NCI-H146 treated with DMSO at 0.1 percent for 48 hours (cell line): ENCODE data around the gene ZNF219.

Experiments
- DNase-seq: peaks from one replicate; lab custom pipeline; 2025; ENCODE audit not compliant: unreplicated experiment; lab: John Stamatoyannopoulos, UW

ZNF219 gene

GRCh38 chr14:21088687-21089086, 9.8 kb downstream of the ZNF219 start:
- no peak for DNase-seq

- peak; percentile 41 for DNase-seq
These were observed 11.0 kb downstream of the ZNF219 start for GRCh38 chr14:21087294-21088091.

- DNase-seq = no peak
These were observed 11.6 kb downstream of the ZNF219 start for GRCh38 chr14:21086908-21087293.

GRCh38 chr14:21084998-21085853, 13.2 kb downstream of the ZNF219 start:
- DNase-seq = no peak

- no peak for DNase-seq
These were observed 14.1 kb downstream of the ZNF219 start for GRCh38 chr14:21084396-21084795.

- no peak for DNase-seq
These were observed 14.7 kb downstream of the ZNF219 start for GRCh38 chr14:21083565-21084325.

GRCh38 chr14:21081521-21082142, 16.8 kb downstream of the ZNF219 start:
- no peak for DNase-seq

- DNase-seq = no peak
These were observed 19.7 kb downstream of the ZNF219 start for GRCh38 chr14:21078726-21079125.

GRCh38 chr14:21078287-21078686, 20.2 kb downstream of the ZNF219 start:
- no peak for DNase-seq

- DNase-seq = no peak
These were observed 20.8 kb downstream of the ZNF219 start for GRCh38 chr14:21077672-21078071.

- DNase-seq = no peak
These were observed 22.6 kb downstream of the ZNF219 start for GRCh38 chr14:21075719-21076437.

- DNase-seq = no peak
These were observed 23.8 kb downstream of the ZNF219 start for GRCh38 chr14:21074398-21075272.

- no peak for DNase-seq
These were observed 24.5 kb downstream of the ZNF219 start for GRCh38 chr14:21073921-21074320.

- DNase-seq = no peak
These were observed 25.6 kb downstream of the ZNF219 start for GRCh38 chr14:21072781-21073339.

- no peak for DNase-seq
These were observed 26.4 kb downstream of the ZNF219 start for GRCh38 chr14:21072031-21072473.

- DNase-seq = peak; percentile 66
These were observed 27.0 kb downstream of the ZNF219 start for GRCh38 chr14:21071225-21072030.

GRCh38 chr14:21070610-21071224, 27.7 kb downstream of the ZNF219 start:
- DNase-seq = no peak
